ENCODE results near the gene TES. TPM values are rescaled to one million over a fixed set of nuclear protein-coding genes. Genes with fewer than 3 reads are reported as not detected.

Gene TES
- total RNA-seq, 2 experiments from 2014 or later, result 84.8 to 97.5 TPM

DNA sequence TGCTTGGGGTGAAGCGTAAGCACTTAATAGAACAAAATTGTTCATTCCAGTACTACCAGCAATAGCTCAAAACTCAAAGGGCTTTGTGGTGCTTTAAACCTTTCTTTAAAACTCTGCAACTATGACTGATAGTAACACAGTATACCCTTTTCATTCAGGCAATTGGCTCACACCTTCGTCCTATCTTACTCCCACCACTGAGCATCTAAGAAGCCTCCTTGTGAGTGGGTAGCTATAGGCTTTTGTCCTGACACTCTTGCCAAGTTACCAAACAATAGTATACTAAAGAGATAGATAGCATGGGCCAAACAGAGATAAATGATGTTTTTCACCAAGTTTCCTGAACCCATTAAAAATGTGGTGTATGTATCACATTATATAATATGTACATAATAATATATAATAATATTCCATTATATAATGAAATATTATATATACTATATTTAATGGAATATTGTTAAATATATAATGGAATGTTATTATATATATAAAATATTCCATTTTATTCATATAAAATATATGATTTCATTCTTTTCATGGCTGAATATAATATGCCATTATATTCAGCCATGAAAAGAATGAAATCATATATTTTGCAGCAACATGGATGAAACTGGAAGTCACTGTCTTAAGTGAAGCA lies 96.2 kb downstream of the TES start:
- ChIA-PET CTCF (no interaction called here), POLR2A (interaction anchor here (0.7 kb wide), 1 partner anchor 39 kb away, joined by 3 read pairs; no protein-coding TSS in a partner anchor)
- intact Hi-C loops (cut with DNase I, micrococcal nuclease), result no loop called here
- Mint-ChIP-seq H3K27me3 (peaks cover 6% of the 10 kb centered on the region), H3K4me3 (no peak overlapping the region), H3K27ac (no peak overlapping the region), H3K4me1 (no peaks in the 10 kb centered on the region), H3K36me3 (ENCODE audit: low read depth) (no peaks in the 10 kb centered on the region), H3K9me3 (ENCODE audit: low read depth) (no peaks in the 10 kb centered on the region)
- DNase-seq (no peak), ATAC-seq (no peak)

DNA sequence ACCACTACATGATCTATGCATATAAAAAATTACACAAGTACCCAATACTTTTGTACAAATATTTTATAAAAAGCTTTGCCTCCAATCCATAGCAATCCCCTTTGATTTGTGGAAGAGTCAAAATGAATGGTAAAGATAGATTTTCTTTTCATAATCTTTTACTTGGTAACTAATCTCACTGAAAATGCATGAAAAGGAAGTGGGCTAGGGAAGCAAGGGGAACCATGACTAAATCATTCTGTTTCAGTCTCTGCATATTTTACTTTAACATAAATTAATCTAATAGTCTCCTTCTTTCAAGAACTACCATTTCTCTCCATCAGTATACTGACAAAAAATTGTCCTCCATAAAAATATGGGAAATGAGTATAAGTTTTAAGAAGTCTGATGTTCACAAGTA lies 96.9 kb downstream of the TES start:
- H3K9me3 Mint-ChIP-seq (ENCODE audit: low read depth), result no peaks in the 10 kb centered on the region
- H3K4me3 Mint-ChIP-seq, result no peak overlapping the region
- intact Hi-C loops (cut with DNase I, micrococcal nuclease), result no loop called here
- ChIA-PET CTCF (no interaction called here), POLR2A (interaction anchor here (0.7 kb wide), 1 partner anchor 40 kb away, joined by 3 read pairs; no protein-coding TSS in a partner anchor)
- DNase-seq, result no peak
- peaks cover 3% of the 10 kb centered on the region for H3K27me3 Mint-ChIP-seq
- ATAC-seq, result no peak
- H3K36me3 Mint-ChIP-seq (ENCODE audit: low read depth), result no peaks in the 10 kb centered on the region
- peaks cover 6% of the 10 kb centered on the region for H3K4me1 Mint-ChIP-seq
- no peak overlapping the region for H3K27ac Mint-ChIP-seq

Other genes with a start within 250 kb of the TES start
- not detected for gene TFEC, start 179.8 kb upstream of the TES start, total RNA-seq

Measured in activated CD4-positive, alpha-beta T cell treated with anti-CD3 and anti-CD28 coated beads for 36 hours (primary cell).